Head of caudate nucleus (tissue), 42 donors: ENCODE results near the gene TRAPPC14.
"Not testable (repeated sequence)": the region's sequence is repeated elsewhere in the genome, so short reads cannot be mapped to it uniquely, and the experiment has no call there.

Source experiments
- DNase-seq, 42 donors: peaks; one replicate each; pipeline versions ENCODE4 v3.0.0 to v3.0.0-alpha.2; 2020 to 2021; ENCODE audit warnings: mixed read lengths in 7 of 42
- intact Hi-C: fragments of 100-400 bp; cut with DNase I; formaldehyde crosslinking; loops from one replicate; pipeline ENCODE4 v1.15.0; 2022

Gene TRAPPC14

DNA sequence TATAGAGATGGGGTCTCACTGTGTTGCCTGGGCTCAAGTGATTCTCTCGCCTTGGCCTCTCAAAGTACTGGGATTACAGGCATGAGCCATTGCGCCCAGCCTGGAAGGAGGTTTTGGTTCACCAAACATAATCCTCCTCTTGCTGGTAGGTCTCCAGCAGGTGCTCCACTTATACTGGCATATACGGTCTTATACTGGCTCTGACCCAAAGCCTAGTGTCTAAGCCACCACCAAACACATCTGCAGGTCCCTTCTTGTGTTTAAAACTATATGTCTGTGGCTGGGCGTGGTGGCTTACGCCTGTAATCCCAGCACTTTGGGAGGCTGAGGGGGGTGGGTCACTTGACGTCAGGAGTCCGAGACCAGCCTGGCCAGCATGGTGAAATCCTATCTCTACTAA is 26.4 kb downstream of the TRAPPC14 start:
- no peak for DNase-seq
- intact Hi-C loops, result no loop called here

DNA sequence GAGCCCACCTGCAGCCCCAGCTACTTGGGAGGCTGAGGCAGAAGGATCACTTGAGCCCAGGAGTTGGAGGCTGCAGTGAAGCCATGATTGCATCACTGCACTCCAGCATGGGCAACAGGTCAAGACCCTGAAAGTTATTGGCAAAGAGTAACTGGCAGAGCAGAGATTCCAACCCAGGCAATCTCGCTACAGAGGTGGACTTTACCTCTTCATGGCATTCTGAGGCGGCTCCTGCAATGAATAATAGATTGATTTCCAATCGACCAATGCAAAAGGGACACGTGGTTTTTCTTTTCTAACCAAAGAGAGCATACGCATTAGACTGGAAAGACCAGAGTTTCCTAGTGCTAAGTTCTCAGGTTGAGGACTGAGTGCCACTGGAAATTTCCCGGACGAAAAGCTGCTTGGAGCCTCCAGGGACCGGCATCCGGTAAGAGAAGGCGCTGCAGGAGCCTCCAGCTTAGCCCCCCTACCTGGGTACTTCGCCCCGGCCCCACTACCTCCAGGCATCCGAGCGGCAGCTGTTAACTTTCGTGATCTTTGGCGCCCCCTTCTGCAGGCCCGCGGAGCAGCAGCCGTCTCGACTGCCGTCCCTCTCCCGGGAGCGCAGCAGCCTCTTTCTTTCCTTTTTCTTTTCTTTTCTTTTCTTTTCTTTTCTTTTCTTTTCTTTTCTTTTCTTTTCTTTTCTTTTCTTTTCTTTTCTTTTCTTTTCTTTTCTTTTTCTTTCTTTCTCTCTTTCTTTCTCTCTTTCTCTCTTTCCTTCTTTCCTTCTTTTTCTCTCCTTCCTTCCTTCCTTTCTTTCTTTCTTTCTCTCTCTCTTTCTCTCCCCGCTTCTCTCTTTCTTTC is 27.7 kb downstream of the TRAPPC14 start:
- DNase-seq, result peak; percentile 46 to 94 (median 87)
- intact Hi-C loops, result no loop called here

DNA sequence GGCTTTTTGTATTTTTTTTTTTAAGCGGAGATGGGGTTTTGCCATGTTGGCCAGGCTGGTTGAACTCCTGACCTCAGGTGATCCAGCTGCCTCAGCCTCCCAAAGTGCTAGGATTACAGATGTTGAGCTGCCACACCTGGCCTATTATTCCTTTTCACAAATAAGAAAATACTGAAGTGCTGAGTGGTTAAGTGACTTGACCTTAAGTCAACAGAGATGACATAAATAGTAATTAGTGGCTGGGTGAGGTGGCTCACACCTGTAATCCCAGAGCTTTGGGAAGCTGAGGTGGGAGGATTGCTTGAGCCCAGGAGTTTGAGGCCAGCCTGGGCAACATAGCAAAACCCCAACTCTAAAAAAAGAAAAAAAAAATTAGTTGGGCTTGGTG is 28.3 kb downstream of the TRAPPC14 start:
- intact Hi-C loops, DNase-seq: not testable (repeated sequence)

DNA sequence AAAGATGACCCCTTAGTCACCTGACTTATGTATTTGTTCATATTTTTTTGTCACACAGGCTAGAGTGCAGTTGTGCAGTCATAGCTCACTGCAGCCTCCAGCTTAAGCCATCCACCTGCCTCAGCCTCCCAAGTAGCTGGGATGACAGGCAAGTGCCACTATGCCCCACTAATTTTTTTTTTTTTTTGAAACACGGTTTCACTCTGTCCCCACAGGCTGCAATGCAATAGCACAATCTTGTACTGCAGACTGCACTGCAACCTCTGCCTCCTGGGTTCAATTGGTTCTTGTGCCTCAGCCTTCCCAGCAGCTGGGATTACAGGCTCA is 29.9 kb downstream of the TRAPPC14 start:
- DNase-seq, result no peak
- intact Hi-C loops, result no loop called here

DNA sequence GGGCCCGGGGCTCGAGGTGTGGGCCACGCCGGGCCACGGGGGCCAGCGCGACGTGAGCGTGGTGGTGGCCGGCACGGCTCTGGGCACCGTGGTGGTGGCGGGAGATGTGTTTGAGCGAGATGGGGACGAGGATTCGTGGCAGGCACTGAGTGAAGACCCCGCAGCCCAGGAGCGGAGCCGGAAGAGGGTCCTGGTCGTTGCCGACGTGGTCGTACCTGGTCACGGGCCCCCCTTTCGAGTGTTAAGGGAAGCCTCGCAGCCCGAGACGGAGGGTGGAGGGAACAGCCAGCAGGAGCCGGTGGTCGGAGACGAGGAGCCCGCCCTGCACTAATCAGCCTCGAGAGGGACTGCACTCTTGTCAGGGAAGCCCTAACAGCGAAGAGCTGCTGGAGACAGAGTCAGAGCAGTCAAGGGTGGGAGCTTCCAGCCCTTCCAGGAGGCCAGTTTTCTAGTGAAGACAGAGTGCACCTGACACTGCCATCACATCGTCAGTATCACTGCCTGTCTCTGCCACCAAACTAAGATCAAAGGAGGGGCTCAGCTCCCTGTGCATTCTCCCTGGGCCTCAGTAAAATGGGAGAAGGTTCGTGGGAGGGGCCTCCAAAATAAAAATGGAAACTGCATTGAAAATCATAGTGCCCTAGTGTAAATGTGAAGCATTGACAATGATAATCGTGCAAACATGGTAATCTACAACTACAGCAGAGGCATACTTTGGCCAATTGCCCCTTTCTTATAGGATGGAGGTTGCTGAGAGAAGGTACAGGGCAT is 30.5 kb downstream of the TRAPPC14 start:
- intact Hi-C loops, result no loop called here
- peak in 27 of 42 donors; percentile 7 to 53 (median 26) for DNase-seq

DNA sequence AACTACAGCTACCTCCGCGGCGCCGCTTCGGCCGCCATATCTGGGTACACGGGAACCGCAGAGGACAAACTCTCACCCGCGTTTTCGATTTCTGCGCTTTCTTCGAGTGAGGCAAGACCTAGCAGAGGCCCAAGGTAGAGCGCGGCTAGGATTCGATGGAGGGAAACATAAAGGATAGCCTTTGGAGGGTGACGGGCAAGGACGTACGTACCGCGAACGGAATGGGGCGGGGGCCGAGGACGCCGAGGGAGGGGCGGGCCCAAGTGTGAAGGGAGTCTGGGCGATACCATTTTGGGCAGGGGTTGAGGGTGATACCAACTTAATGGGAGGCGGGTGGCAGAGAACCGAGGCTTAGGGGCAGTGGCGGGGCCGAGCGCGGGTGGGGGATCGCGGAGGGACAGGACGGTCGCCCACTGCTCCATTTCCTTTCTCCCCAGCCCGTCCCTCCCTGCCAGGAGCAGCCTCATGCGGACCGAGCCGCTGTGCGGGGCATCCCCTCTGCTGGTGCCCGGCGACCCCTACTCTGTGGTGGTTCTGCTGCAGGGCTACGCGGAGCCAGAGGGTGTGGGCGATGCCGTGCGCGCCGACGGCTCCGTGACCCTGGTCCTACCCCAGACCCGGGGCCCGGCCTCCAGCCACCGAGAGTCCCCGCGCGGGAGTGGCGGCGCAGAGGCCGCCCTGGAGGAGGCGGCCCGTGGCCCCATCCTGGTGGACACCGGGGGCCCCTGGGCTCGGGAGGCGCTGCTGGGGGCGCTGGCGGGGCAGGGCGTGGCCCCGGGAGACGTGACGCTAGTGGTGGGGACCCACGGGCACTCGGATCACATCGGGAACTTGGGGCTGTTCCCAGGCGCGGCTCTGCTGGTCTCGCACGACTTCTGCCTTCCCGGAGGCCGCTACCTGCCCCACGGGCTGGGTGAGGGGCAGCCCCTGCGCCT is 31.3 kb downstream of the TRAPPC14 start, which contains the start of gene MBLAC1:
Gene MBLAC1 (plus strand): TSS at position 37 of the 935 bp plus-strand sequence. CDS start 429 bp downstream, at position 466.
- intact Hi-C loops, result no loop called here
- DNase-seq, result peak; percentile 86 to 98 (median 94)

DNA sequence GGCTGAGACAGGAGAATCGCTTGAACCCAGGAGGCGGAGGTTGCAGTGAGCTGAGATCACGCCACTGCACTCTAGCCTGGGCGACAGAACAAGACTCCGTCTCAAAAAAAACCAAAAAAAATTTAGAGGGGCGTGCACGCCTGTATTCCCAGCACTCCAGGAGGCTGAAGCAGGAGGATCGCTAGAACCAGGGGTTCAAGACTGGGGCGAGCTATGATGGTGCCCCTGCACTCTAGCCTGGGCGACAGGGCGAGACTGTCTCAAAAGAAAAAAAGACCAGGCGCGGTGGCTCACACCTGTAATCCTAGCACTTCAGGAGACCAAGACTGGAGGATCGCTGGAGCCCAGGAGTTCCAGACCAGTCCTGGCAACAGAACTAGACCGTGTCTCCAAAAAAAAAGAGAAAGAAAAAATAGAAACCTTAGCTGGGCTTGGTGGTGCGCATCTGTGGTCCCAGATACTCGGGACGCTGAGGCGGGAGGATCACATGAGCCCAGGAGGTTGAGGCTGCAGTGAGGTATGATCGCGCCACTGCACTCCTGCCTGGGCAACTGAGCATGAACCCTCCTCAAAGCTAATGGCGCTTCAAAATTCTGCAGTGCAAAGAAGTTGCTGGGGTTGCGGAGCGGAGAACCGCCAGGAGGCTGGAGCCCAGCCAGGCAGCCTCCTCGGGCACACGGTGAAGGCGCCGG is 32.1 kb downstream of the TRAPPC14 start:
- intact Hi-C loops, result no loop called here
- DNase-seq, result peak in 6 of 42 donors; percentile 15 to 58 (median 25)

DNA sequence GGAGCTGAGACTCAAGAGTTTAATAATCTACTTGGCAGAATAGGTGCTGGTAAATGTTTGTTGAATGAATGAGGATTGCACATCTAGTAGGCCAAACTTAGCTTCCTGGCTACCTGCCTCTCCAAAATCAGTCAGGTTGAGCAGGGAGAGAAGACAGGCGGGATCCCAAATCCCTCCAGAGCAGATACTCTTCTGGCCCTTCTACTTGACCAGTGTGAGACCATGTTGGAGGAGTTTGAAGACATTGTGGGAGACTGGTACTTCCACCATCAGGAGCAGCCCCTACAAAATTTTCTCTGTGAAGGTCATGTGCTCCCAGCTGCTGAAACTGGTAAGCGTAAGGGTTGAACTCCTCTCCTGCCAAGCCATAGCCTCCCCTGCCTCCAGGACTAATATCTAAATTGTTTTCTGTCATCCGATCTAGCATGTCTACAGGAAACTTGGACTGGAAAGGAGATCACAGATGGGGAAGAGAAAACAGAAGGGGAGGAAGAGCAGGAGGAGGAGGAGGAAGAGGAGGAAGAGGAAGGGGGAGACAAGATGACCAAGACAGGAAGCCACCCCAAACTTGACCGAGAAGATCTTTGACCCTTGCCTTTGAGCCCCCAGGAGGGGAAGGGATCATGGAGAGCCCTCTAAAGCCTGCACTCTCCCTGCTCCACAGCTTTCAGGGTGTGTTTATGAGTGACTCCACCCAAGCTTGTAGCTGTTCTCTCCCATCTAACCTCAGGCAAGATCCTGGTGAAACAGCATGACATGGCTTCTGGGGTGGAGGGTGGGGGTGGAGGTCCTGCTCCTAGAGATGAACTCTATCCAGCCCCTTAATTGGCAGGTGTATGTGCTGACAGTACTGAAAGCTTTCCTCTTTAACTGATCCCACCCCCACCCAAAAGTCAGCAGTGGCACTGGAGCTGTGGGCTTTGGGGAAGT is 34.0 kb downstream of the TRAPPC14 start:
- intact Hi-C loops, result no loop called here
- DNase-seq, result no peak

DNA sequence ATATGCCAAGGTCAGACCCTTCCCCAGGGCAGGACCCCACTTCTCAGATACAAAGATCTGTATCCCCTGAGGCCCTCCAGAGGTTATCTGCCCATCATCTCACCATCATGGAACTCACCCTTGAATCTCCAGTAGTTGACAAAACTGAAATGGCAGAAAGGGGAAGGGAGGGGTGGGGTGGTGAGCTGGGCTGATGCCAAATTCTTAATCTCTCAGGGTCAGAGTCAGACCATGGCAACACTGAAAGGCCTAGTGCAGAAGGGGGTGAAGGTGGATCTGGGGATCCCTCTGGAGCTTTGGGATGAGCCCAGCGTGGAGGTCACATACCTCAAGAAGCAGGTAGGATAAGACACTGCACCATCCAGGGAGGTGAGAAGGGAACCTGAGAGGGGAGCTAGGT is 36.0 kb downstream of the TRAPPC14 start:
- no peak for DNase-seq
- intact Hi-C loops, result no loop called here

DNA sequence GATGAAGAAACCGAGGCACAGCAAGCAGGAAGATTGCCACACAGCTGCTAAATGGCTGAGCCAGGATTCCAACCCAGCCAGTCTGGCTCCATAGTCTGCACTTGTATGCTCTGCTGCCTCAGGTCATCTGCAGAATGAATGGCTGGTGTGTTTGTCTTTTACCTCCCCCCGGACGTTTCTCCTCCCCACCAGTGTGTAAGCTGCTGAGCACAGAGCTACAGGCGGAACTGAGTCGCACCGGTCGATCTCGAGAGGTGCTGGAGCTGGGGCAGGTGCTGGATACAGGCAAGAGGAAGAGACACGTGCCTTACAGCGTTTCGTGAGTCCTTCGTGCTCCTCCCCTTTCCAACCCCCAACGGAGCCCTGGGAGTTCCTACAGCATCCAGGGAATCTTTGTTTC is 36.5 kb downstream of the TRAPPC14 start:
- intact Hi-C loops, result no loop called here
- DNase-seq, result no peak

DNA sequence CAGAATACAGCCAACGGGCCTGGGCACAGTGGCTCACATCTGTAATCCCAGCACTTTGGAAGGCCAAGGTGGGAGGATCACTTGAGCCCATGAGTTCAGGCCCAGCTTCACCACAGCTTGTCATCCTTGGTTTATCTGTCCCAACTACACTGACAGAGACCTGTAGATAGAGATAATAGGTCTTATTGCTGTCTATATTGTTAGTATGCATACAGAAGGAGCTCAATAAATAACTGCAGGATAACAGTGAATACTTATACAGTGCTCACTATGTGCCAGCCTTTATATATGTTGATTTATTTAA is 37.8 kb downstream of the TRAPPC14 start:
- intact Hi-C loops, result no loop called here
- no peak for DNase-seq

DNA sequence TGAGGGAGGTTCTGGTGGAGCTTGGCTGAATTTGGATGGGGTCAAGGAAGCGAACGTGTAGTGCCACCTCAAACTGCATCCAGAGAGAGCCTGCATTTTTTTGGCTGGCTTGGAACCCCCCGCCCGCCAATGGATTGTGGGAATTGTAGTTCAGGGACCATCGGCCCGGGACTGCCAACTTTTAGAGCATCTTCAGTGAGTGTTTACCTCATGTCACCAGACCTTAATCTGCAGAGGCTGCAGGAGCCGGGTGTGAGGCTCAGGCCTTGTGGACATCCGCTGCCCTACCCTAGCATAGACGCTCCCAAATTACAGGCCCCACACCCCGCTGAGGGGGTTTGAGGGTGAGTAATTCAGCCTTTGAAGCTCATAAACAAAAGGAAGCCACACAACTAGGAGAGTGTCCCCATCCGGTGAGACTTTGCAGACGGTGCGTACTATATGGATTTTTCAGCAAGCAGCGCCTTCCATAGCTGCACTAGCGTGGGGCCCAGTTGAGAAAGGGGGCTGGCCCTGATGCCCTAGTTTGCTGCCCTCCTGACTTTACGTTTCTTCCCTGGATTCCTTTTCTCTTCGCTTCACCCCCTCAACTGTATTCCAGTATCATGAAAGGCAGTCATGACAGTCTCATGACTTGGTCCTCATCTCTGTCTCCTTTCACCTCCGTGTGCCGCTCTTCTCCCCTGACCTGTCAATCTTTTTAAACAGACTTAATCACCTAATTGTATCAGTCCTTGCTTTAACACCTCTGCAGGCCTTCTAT is 38.4 kb downstream of the TRAPPC14 start:
- DNase-seq, result peak; percentile 69 to 92 (median 83)
- intact Hi-C loops, result no loop called here

DNA sequence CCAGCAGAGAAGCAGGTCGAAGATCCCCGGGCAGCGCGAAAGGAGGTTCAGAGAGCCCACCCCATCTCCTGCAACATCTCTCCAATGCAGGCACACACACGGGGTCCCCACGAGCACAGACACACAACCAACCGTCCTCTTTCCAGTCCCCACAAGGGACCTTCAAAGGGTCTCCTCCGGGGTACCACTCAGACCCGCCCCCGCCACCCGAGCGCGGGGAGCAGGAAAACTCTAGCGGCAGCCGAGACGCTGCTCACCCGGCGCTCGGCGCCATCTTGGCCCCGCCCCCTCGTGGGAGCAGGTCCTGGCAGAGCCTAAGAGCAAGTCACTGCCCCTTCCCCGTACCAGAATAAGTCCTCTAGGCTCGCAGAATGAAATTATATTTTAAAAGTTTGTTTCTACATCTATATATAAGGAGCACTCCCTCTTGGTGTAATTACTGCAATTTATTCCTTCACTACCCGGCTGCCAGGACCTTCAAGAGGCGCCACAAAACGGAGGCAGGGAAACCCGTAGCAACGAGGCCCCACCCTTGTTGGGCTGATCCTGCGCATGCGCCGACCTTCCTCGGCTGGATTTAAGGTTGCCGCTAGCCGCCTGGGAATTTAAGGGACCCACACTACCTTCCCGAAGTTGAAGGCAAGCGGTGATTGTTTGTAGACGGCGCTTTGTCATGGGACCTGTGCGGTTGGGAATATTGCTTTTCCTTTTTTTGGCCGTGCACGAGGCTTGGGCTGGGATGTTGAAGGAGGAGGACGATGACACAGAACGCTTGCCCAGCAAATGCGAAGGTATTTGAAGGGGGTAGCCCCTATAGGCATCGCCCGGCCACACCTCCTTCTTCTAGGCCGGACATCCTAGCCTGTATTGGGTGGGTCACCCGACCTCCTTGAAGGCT is 39.2 kb downstream of the TRAPPC14 start, which contains the start of the genes CNPY4 and TAF6:
Gene CNPY4 (plus strand): TSS at position 563 of the 898 bp plus-strand sequence. CDS start 111 bp downstream, at position 674.
Gene TAF6 (minus strand): TSS at position 287 of the 898 bp plus-strand sequence. CDS start 5,149 bp downstream, outside the sequence.
- DNase-seq, result peak; percentile 93 to 99 (median 97)
- intact Hi-C loops, result no loop called here

DNA sequence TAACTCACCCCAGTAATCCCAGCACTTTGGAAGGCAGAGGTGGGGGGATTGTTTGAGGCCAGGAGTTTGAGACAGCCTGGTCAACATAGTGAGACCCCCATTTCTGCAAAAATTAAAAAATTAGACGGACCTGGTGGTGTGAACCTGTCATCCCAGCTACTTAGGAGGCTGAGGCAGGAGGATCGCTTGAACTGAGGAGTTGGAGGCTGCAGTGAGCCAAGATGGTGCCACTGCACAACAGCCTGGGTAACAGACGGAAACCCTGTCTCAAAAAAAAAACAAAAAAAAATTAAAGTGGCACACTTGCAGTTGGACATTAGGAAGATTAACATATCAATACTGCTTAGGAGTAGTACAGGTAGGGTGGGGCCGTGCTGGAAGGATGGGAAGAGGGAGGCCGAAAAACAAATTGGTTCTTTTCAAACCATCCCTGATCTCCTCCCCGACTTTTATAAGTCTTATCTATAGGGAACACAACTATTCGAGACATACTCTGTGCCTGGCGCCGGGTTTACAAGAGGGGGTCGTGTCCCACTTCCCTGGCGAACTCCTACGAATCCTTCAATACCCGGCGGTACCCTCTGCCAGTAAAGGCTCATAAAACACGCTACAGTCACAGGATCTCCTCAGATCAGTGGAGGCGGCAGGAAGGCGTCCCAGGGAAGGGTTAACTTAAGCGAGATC is 40.0 kb downstream of the TRAPPC14 start:
- intact Hi-C loops, result no loop called here

DNA sequence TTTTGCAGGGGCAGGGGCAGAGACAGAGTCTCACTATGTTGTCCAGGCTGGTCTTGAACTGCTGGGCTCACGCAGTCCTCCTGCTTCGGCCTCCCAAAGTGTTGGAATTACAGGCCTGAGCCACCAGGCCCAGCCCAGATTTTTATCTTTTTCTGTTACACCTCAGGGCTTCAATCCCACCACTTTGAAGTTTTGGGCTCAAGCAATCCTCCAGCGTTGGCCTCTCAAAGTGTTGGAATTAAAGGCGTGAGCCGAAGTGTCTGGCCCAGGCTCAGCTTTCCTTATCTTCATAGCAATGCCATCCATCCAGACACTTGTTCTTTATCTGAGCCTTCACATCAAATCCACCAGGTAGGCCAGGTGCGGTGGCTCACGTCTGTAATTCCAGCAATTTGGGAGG is 43.5 kb downstream of the TRAPPC14 start:
- intact Hi-C loops, result no loop called here
- no peak for DNase-seq

More for the DNA sequence above, 40.0 kb downstream of the TRAPPC14 start:
- no peak for DNase-seq
